Left forelimb (tissue), 1 donor: ENCODE results near the gene PLEKHO2.

Experiments used
- DNase-seq: peaks from one replicate; pipeline ENCODE4 v3.0.0-alpha.2; 2018; ENCODE audit warnings: low spot score

The PLEKHO2 gene

GRCh38 chr15:64916365-64916764 is 74.7 kb downstream of the PLEKHO2 start:
- no peak for DNase-seq

GRCh38 chr15:64917211-64917610 is 75.5 kb downstream of the PLEKHO2 start:
- DNase-seq = no peak
